Stomach (tissue), 4 donors: ENCODE measurements around the gene SNX3.

Experiments used
- CTCF ChIP-seq, 7 experiments: fragments of 450-650 bp in 4 of 7; fragments of 200-600 bp in 3 of 7; sonication (generic) in 3 of 7; IDR thresholded peaks; one replicate each; pipeline ENCODE4 v1.5.1; 2016 to 2019; ENCODE audit warnings: antibody characterized with exemption in 7 of 7, control low read depth in 2 of 7, mild to moderate bottlenecking in 1 of 7
- POLR2A ChIP-seq, 4 donors: fragments of 450-650 bp; IDR thresholded peaks; one replicate each; pipeline ENCODE4 v1.6.1; 2016; ENCODE audit warnings: antibody characterized with exemption in 4 of 4, control low read depth in 2 of 4, mild to moderate bottlenecking in 1 of 4, moderate library complexity in 1 of 4
- POLR2AphosphoS5 ChIP-seq, 3 donors: sonication (generic); formaldehyde crosslinking; IDR thresholded peaks; one replicate each; pipeline ENCODE4 v1.6.1; 2016; ENCODE audit warnings: antibody characterized with exemption in 3 of 3

- TF ChIP-seq CTCF (IDR thresholded peaks at IDR 0.05), result no peak
- TF ChIP-seq POLR2AphosphoS5 (IDR thresholded peaks at IDR 0.05), result no peak
- TF ChIP-seq POLR2A (IDR thresholded peaks at IDR 0.05), result no peak
These were observed 86.3 kb downstream of the SNX3 start for GRCh38 chr6:108174371-108175175.
